GM19351 (cell line): ENCODE measurements around the gene KRTAP23-1.

ENCODE experiments used
- ATAC-seq: cut with Tn5 transposase; IDR thresholded peaks from one replicate; pipeline ENCODE4 v1.9.1; 2021; ENCODE audit warnings: mild to moderate bottlenecking, moderate library complexity; ENCODE audit not compliant: unreplicated experiment

KRTAP23-1 gene, protein sequence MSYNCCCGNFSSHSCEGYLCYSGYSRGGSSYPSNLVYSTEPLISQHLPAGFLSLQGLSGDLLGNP

DNA sequence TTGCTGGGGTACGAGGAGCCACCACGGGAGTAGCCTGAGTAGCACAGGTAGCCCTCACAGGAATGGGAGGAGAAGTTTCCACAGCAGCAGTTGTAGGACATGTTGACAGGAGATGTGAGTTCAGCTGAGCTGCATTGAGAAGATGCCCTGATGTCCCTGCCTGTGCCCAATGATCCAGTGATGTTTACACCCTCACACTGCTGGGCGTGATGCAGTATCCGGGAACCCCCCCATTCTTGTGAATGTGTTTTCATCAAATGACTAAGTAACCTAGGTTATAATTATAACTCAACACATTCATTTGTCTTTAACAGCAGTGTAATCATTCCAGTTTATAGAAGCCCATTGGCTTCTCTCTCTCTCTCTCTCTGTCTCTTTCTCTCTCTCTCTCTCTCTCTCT lies at the start of gene KRTAP23-1:
Gene KRTAP23-1 (minus strand): TSS at position 101 of the 400 bp plus-strand sequence. CDS start 0 bp downstream, at position 101.
- ATAC-seq, result no peak

DNA sequence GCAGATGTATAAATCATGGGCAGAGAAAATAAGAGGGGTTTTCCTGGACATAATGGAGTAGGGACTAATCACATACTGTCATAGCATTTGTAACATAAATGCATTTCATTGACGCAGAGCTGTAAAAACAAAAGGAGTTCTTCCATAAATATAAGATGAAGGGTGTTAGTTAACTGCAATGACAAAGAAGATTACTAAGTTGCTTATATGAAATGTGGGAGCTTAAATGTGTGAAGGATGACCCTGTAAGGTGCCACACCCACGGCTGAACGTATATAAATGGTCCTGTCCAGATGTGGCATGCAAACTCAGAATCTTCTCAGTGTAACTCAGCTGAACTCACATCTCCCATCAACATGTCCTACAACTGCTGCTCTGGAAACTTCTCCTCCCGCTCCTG lies 47.3 kb upstream of the KRTAP23-1 start, which contains the start of gene KRTAP13-1:
Gene KRTAP13-1 (plus strand): TSS at position 301 of the 400 bp plus-strand sequence. CDS start 56 bp downstream, at position 357.
- no peak for ATAC-seq

DNA sequence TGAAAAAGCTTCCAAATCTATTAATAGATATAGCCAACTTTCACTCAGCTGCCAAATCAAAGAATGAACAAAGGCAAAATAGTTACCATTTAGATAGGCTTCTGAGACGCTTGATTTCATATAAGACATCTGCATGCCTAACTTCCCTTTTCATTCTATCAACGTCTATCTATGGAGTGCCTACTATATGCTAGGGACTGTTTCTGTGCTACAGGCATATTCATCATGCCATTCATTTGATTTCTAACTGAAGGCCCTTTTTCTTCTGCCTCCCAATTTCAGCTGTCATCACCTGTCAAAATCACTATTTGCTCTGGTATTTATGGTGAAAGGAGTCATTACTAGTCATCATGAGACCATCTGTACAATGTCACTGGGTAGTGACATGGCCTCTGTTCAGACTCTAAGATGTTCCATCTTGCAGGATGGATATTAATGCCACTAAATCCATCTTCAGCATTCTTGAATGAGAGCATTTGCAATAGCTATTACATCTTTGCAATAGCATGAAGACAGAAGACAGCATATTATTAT lies 43.2 kb upstream of the KRTAP23-1 start:
- ATAC-seq, result no peak

DNA sequence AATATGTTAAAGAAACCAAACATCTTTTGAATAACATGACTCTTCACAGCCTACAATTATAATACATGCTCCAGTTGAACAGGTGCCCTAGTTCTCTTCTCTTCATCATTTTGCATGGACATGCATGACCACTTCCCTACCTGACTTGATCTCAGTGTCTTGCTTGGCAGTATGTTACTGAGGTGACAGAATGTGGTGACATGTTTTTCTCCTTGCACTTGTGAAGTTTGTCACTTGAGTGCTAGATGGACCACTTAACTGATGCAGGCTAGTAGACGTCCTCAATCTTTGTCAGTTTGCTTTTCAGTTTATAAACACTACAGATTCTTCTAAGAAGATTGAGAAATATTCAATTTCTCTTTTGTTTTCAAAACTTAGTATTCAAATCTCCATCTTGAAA lies 33.8 kb upstream of the KRTAP23-1 start:
- no peak for ATAC-seq

DNA sequence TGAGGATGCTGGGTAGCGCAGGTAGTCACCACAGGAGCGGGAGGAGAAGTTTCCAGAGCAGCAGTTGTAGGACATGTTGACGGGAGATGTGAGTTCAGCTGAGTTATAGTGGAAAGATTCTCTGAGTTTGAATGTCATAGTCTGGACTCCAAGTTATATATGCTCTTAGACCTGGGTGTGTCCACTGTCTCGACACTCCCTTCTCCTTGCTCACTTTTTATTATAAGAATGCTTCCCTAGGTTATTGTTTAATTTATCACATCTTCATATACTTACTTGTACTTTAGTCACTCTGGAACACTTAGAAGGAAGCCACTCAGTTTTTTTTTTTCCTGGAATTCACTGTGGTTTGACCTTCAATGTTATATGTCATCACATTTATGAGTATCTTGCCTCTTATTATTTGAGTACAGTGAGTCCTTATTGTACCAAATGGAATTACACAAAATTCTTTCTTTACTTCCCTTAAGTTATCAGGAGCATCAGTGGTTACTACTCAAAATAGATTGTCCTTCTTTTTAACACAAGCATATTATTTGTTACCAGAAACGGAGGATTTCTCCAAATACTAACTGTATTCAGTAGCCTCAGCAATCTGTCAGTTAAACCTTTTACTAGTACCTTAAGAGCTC lies 23.8 kb upstream of the KRTAP23-1 start, which contains the start of gene KRTAP13-2:
Gene KRTAP13-2 (minus strand): TSS at position 133 of the 632 bp plus-strand sequence. CDS start 58 bp downstream, at position 75.
- no peak for ATAC-seq

DNA sequence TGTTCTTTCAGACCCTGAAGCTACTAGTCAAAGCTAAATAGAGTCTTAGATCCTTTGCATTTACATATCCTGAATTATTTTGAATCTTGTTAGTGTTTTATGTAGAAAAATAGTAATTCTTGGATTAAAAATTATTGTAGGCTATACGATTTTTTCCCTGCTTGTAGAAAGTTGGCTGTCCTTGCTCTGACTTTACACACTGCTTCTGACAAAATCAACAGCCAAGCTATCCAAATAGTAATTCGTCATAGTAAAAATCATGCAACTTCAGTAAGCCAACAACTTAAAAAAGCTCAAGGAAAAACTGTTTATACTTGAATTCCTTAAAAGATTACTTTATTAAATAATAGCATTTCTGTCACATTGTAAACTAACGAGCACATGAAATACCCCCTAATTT lies 7.5 kb upstream of the KRTAP23-1 start:
- ATAC-seq, result no peak

DNA sequence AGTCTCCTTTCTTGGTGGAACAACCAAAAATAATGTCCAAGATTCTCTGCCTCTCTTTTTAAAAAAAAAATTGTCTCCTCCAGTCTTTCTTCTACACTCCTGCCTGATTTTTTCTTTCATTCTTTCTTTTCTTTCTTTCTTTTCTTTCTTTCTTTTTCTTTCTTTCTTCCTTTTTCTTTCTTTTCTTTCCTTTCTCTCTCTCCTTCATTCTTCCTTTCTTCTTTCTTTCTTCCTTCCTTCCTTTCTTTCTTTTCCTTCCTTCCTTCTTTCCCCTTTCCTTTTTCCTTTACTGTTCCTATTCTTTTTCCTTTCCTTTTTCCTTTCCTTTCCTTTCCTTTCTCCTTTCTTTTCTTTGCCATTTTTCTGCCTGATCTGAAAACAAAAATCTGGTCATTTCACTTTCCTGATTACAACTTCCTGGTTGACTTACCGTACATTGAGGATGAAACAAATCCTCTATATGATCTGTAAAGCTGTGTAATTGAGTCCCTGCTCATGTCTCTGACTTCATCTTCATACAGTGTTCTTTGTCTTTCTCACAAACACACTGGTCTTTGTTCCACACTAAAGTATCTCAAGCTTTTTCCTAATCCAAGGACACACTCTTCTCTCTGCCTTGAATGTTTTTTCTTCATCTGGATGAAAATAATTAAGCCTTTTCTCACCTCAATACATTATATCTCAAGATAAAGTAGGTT lies 6.1 kb upstream of the KRTAP23-1 start:
- no peak for ATAC-seq

DNA sequence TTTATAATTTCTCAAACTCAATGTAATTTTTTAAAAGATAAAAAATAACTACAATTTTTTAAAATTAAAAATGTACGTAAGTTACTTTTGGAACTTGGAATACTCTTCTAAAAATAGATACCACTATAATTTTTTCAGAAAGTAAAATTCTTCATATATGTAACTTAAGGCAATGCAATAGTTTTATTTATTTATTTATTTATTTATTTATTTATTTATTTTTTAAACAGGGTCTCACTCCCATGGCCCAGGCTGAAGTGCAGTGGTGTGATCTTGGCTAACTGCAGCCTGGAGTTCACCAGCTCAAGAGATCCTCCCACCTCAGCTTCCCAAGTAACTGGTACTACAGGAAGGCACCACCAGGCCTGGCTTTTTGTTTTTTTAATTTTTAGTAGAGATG lies 3.1 kb upstream of the KRTAP23-1 start:
- no peak for ATAC-seq

DNA sequence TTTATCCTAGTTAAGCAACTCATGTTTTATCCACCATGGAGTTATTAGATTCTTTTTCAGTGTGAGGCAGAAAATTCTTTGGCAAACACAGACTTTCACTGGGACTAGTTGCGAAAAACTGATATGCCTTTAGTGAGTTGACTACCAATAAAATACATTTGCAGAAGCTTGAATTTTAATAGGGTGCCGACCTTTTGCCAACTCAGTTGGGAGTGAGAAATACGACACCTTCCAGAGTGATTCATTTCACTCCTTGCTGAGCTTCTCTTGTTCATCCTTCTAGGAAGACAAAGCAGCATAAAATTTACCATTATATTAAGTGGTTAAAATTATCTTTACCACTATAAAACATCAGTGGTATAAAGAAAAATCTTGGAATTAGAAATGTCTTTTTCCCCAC lies 1.2 kb upstream of the KRTAP23-1 start:
- ATAC-seq, result no peak

DNA sequence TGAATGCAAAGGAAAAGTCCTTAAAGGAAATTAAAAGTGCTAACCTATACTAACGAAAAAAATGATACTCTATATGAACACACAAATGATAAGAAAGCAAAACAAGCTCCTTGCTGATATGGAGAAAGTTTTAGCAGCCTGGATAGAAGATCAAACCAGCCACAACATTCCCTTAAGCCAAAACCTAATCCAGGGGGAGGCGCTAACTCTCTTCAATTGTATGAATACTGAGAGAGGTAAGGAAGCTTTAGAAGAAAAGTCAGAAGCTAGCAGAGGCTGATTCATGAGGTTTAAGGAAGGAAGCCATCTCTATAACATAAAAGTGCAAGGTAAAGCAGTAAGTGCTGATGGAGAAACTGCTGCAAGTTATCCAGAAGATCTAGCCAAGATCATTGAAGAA lies 3.4 kb downstream of the KRTAP23-1 start:
- no peak for ATAC-seq

DNA sequence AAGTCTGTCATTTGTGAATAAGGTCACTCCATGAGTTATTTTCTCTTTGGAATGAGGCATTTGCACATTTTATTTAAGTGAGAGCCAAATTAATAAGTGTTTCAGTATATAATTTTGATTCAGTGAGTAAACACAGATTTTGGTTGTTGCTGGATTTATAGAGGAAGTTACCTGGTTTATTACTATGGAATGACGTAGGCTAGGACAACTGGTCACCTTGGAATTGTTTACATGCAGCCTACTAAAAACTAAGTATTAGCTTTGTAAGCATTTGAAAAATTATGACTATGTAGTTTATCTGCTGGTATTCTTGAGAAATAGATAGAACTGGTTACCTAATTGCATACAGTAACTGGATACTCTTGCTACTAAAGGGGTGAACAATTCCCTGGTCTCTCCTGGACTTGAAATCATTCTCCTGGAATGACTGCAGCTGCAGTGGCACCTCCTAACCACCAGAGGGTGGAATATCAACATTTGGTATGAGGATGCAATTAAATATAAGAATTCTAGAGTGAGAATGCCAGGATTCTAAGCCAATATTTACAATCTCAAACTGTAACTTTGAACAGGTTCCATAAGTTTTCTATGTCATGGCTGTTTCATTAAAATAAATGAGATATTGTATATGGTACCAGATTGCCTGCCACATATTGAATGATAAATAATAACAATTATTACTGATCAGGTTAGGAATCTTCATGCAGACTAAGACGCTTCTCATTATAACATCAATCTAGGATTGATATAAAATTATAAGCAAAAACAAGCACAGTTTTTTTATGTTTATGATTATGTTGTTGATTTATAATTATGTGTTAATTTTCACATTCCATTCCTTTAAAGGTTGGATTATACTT lies 7.5 kb downstream of the KRTAP23-1 start:
- ATAC-seq, result no peak

DNA sequence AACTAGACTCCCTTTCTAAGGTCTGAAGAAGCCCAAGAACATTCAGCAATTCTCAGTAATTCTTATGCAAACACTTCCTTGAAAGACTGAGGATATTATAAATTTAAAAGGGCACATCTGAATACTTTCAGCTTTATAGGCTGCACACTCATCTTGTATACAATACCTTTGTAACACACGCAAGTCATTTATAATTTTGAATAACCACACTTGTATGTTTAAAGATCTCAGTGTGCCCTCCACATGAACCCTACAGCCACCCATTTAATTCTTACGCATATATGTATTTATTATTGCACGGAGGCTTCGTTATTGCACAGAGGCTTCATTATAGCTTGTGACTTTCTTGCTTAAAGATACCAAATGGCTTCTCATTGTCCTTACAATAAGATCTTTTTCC lies 9.7 kb downstream of the KRTAP23-1 start:
- ATAC-seq, result no peak

DNA sequence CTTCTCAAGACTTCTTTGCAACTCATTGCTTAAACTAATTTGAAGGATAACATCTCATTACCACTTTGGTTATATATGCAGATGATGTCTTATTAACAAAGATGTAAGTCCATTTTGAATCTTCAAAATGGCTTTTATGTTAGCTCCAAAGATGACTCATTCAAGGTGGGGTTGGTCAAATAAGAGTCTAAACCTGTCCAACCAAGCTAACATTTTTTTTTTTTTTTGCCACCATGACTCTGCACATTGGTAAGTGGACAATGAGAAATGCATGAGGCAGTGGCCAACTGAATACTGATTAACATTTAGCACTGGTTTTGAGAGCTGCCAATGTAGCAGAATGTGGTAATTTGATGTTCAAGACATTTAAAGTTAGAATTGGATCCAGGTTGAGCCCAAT lies 10.6 kb downstream of the KRTAP23-1 start:
- ATAC-seq, result no peak

DNA sequence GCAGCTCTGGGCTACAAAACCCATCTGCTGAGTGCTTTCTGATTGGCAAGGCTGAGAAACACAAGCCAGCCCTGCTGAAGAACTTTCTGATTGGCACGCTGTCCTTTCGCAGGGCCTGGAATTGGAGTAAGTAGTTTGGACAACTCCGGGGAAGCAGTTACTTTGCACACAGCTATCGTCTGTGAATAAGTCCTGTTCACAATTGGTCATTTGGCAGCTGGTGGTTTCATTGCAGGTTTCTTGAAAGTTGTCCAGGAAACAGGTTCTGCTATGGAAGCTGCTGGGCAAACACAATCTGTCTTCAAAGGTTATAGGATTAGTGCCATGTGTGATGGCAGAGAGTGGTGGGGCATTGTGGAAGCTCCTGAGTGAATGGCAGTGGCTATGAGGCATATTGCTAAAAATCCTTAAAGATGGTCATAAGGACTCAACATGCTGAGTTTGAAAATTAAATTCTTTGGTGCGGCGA lies 11.1 kb downstream of the KRTAP23-1 start, which contains the start of gene KRTAP27-1:
Gene KRTAP27-1 (minus strand): TSS at position 419 of the 469 bp plus-strand sequence. CDS start 26 bp downstream, at position 393.
- ATAC-seq, result no peak

DNA sequence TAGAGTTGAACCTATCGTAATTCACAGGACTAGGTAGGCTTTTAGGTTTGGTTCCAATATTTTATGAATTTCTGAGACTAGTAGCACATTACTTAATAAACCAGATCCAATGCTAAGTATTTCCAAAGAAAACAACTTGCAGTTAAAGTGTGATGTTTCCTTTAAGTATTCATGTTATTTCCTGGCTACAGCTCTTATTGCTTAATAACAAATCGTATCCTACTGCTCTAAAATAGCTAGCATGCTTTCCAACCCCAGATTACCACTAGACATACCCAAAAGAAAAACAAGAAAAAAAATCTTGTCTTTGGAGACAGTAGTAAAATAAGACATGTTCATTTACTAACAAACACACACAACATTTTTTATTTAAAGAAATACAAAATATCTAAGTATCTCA lies 11.8 kb downstream of the KRTAP23-1 start:
- no peak for ATAC-seq

DNA sequence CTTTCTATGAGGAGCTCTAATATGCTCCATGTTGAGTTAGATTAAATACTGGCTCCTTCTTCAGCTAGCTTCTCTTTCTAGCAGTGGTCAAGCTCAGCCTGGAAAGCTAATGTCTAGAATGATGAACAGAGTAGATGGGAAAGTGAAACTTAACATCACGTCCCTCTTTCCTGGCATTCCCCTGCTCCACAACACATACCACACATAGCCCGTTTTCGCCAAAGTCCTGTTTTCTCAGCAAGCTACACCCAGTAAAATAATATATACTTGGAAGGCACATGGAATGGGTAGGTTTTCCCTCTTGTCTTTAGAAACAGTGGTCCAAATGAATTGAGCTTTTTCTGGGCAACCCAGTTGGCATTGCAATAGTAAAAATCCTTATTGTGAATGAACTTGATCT lies 14.7 kb downstream of the KRTAP23-1 start:
- no peak for ATAC-seq

DNA sequence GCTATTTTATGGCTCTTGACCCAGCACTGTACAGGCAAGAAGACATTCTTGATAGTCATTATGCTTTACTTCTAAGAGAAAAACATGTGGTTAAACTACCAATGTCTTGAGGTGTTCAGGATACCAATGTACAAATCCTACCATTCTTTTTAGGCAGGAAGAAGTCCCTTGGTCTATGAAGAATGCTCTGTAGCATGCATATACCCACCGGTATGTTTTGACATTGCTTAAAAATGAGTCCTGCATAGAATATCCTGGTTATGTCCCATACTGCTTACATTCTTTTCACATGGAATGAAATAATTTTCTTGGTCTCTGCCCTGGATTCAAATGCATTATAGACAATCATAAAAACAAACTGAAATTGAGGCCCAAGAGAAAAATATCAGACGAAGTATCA lies 15.7 kb downstream of the KRTAP23-1 start:
- no peak for ATAC-seq

DNA sequence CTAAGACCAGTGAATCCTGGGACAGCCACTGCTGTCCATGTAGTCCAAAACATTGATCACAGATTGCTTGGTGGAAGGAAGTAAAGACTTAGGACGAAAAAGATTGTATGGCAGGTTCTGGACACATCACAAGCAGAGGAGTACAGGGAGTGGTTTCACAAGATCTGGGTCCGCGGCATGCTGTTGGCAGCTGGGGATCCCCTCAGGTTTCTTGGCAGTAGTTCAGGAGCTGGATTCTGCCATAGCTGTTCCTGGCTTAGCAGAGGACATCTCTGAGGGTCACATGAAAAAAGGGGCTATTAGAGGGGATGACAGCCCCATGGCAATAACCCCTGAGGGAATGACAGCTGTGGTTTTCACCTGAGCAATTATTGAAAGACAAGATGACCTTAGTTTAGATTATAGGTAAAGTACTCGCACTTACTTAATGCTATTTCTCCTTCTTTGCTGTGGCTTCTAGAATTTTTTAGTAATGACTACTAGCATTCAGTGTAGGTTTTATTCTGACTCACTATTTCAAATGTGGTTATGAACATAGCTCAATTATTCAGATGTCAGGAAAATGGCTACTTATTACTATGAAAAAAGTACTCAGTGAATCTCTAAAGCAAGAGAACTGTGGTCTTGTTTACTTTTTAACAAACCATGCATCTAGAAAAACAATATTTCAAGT lies 19.1 kb downstream of the KRTAP23-1 start:
- no peak for ATAC-seq

DNA sequence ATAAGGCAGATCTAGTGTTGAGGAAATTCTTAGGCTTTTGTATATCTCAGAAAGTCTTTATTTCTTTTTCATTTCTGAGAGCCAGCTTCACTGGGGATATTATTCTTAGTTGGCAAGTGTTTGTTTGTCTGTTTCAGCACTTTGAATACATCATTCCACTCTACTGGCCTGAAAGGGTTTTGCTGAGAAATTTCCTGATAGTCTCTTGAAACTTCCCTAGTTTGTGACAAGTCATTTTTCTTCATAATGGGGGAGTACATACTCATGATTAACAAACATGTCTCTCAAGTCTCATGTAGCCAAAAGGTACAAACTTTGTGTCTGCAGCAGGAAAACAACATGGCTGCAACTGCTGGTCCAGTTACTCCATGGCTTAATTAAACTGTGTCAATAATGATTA lies 22.0 kb downstream of the KRTAP23-1 start:
- no peak for ATAC-seq

DNA sequence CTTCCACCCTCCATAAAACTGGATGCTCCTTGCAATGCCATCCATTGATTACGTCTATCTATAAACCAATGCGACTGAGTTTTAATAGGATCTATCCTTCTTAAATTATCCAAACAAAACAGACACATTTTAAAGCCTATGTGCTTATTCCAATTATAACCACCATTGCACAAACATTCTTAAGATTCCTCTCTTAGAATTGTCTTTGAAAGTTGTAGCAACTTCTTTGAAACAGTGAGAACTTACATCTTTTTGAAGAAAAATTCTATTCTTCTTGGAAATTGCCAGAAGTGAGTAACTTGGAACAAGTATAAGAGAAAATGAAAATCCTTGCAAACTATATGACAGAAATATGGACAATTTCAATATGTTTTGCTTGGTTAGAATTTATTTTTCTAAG lies 28.2 kb downstream of the KRTAP23-1 start, which contains the start of gene KRTAP26-1:
Gene KRTAP26-1 (minus strand): TSS at position 101 of the 400 bp plus-strand sequence. CDS start 280 bp downstream, outside the sequence.
- ATAC-seq, result no peak
